B cell (primary cell): Measurements from ENCODE around the gene GNA12. TPM values are rescaled to one million over a fixed set of nuclear protein-coding genes. Genes with fewer than 3 reads are reported as not detected.

Experiments used
- ATAC-seq: fragments of 200-7000 bp; cut with Tn5 transposase; one replicate; pipeline ENCODE4 v1.10.0; 2021; ENCODE audit warnings: low read depth, mild to moderate bottlenecking, moderate number of reproducible peaks, moderate library complexity
- CTCF ChIA-PET: fragments of 350-600 bp; sonication (Branson Sonifier 250); formaldehyde crosslinking; loops from one replicate; lab custom pipeline; 2021; ENCODE audit warnings: antibody characterized with exemption, inconsistent platforms; lab: Charles Lee
- POLR2A ChIA-PET: fragments of 350-600 bp; sonication (Branson Sonifier 250); formaldehyde crosslinking; loops from one replicate; lab custom pipeline; 2021; ENCODE audit warnings: antibody characterized with exemption; lab: Charles Lee
- DNase-seq: peaks from one replicate; pipeline ENCODE4 v3.0.0; 2013
- H2AFZ ChIP-seq: 2 replicates; pipeline ENCODE4 v1.6.1; 2012; ENCODE audit warnings: mild to moderate bottlenecking, low read depth, low read length; ENCODE audit not compliant: insufficient read depth, poor library complexity, severe bottlenecking
- H3K27ac ChIP-seq, 2 donors: 1 replicate in 1 of 2; 2 replicates in 1 of 2; pipeline ENCODE4 v1.5.1; 2012 to 2013; ENCODE audit warnings: low read length in 2 of 2, mild to moderate bottlenecking in 2 of 2, moderate library complexity in 1 of 2
- H3K27me3 ChIP-seq, 4 experiments: fragments of 200-600 bp in 1 of 4; sonication (generic) in 1 of 4; replicated peaks in 1 of 4; 1 replicate in 2 of 4; 2 replicates in 2 of 4; pipeline versions ENCODE4 v1.6.1 to v1.7.0; 2013 to 2016; ENCODE audit warnings: low read length in 3 of 4, mild to moderate bottlenecking in 2 of 4, mixed read lengths in 1 of 4, moderate library complexity in 1 of 4; ENCODE audit not compliant: insufficient read depth in 4 of 4, control insufficient read depth in 3 of 4; ENCODE audit errors: control extremely low read depth in 1 of 4
- H3K36me3 ChIP-seq, 2 experiments: replicated peaks in 1 of 2; 1 replicate in 1 of 2; 2 replicates in 1 of 2; pipeline versions ENCODE4 v1.6.1 to v1.7.1; 2013; ENCODE audit warnings: low read length in 1 of 2; ENCODE audit not compliant: insufficient read depth in 2 of 2, control insufficient read depth in 1 of 2; ENCODE audit errors: control extremely low read depth in 1 of 2, extremely low read depth in 1 of 2
- H3K4me1 ChIP-seq, 2 donors: fragments of 200-600 bp in 1 of 2; sonication (generic) in 1 of 2; 1 replicate in 1 of 2; 2 replicates in 1 of 2; pipeline versions ENCODE4 v1.5.1 to v1.6.1; 2013 to 2017; ENCODE audit warnings: low read length in 2 of 2; ENCODE audit not compliant: control insufficient read depth in 2 of 2, insufficient read depth in 2 of 2
- H3K4me2 ChIP-seq: replicated peaks from 2 replicates; pipeline ENCODE3; 2012; ENCODE audit warnings: mild to moderate bottlenecking, low read depth, low read length; ENCODE audit not compliant: poor library complexity, severe bottlenecking
- H3K4me3 ChIP-seq, 5 experiments: fragments of 200-600 bp in 1 of 5; sonication (generic) in 1 of 5; 1 replicate in 3 of 5; 2 replicates in 2 of 5; pipeline versions ENCODE4 v1.5.1 to v1.7.0; 2011 to 2016; ENCODE audit warnings: low read length in 4 of 5, mild to moderate bottlenecking in 4 of 5, low read depth in 2 of 5, control low read depth in 1 of 5, moderate library complexity in 1 of 5; ENCODE audit not compliant: insufficient read depth in 1 of 5; ENCODE audit errors: control extremely low read depth in 1 of 5, extremely low read depth in 1 of 5
- H3K79me2 ChIP-seq: fragments of 200-600 bp; sonication (generic); one replicate; pipeline ENCODE4 v1.6.0; 2016; ENCODE audit warnings: low read length; ENCODE audit not compliant: control insufficient read depth, insufficient read depth
- H3K9ac ChIP-seq: fragments of 200-600 bp; sonication (generic); 2 replicates; pipeline ENCODE4 v1.6.1; 2017; ENCODE audit warnings: mild to moderate bottlenecking, low read length, moderate library complexity
- H3K9me3 ChIP-seq, 3 donors: one replicate each; pipeline versions ENCODE4 v1.6.1 to v1.7.1; 2013; ENCODE audit warnings: low read length in 2 of 3; ENCODE audit not compliant: control insufficient read depth in 2 of 3, insufficient read depth in 1 of 3; ENCODE audit errors: control extremely low read depth in 1 of 3
- H4K20me1 ChIP-seq: 2 replicates; pipeline ENCODE4 v1.6.0; 2012; ENCODE audit warnings: mild to moderate bottlenecking, low read length; ENCODE audit not compliant: insufficient read depth, control insufficient read depth, poor library complexity, severe bottlenecking
- H3K27ac Mint-ChIP-seq: one replicate; pipeline ENCODE4 v1.8.0; 2021; ENCODE audit warnings: mixed read lengths
- H3K27me3 Mint-ChIP-seq: one replicate; pipeline ENCODE4 v1.8.0; 2021; ENCODE audit warnings: mixed read lengths
- H3K4me1 Mint-ChIP-seq: one replicate; pipeline ENCODE4 v1.8.0; 2021; ENCODE audit warnings: mixed read lengths
- H3K4me3 Mint-ChIP-seq: one replicate; pipeline ENCODE4 v1.8.0; 2021; ENCODE audit warnings: mixed read lengths
- H3K9me3 Mint-ChIP-seq: one replicate; pipeline ENCODE4 v1.8.0; 2022; ENCODE audit warnings: mixed read lengths; ENCODE audit not compliant: insufficient read depth
- CTCF ChIP-seq: fragments of 200-600 bp; IDR thresholded peaks from one replicate; pipeline ENCODE4 v1.8.0; 2022; ENCODE audit warnings: antibody characterized with exemption, mild to moderate bottlenecking
- EZH2 ChIP-seq: IDR thresholded peaks from 2 replicates; pipeline ENCODE4 v1.6.1; 2012; ENCODE audit warnings: borderline replicate concordance, low read depth, mild to moderate bottlenecking, moderate library complexity, low read length; ENCODE audit not compliant: insufficient read depth, poor library complexity, severe bottlenecking
- WGBS: methylation state at CpG from one replicate; pipeline ENCODE4 v1.1.5; 2013; ENCODE audit warnings: missing lambda C conversion rate; ENCODE audit not compliant: insufficient coverage; 5-methylcytosine and 5-hydroxymethylcytosine counted together
- intact Hi-C: fragments of 100-400 bp; cut with micrococcal nuclease; formaldehyde crosslinking; loops from one replicate; pipeline ENCODE4 v1.10.0; 2022
- polyA plus RNA-seq: library from polyadenylated mRNA; depleted of rRNA; stranded (reverse); fragments of >200 nt; gene quantifications from 2 replicates; pipeline ENCODE4 v1.2.3, GENCODE V29; 2012
- total RNA-seq, 2 donors: library from RNA; stranded (reverse); fragments of 120-200 nt in 1 of 2; gene quantifications; 1 replicate in 1 of 2; 2 replicates in 1 of 2; pipeline versions ENCODE4 v1.2.3 to v1.2.4, GENCODE V29; 2013 to 2022

GNA12 gene
- total and polyA plus RNA-seq, 2 donors (not counting 1 experiment from before 2014, with no cell fraction given), result 34.6 to 110 TPM

GRCh38 chr7:2691011-2691707 is 152.9 kb downstream of the GNA12 start:
- H3K79me2 ChIP-seq, result no peaks in the 10 kb centered on the region
- CTCF ChIA-PET, result interaction anchor here (0.7 to 4.2 kb wide), 4 partner anchors 17 to 749 kb away, joined by 3 to 26 read pairs (median 3); no protein-coding TSS in a partner anchor
- 92% methylated on average over 10 of the region's 18 CpGs for WGBS
- H3K4me1 Mint-ChIP-seq, result peaks cover 11% of the 10 kb centered on the region
- H3K9ac ChIP-seq, result no peak overlapping the region
- no peaks in the 10 kb centered on the region for H3K36me3 ChIP-seq
- no peak overlapping the region for H2AFZ ChIP-seq
- no peak overlapping the region for H3K27ac Mint-ChIP-seq
- peaks cover 27% of the 10 kb centered on the region for H3K27me3 Mint-ChIP-seq
- intact Hi-C loops, result no loop called here
- ATAC-seq (no peak), DNase-seq (no peak)
- H3K9me3 Mint-ChIP-seq, result no peaks in the 10 kb centered on the region
- no peak overlapping the region for H3K27ac ChIP-seq
- H3K4me3 ChIP-seq, result no peak overlapping the region
- no peak for TF ChIP-seq EZH2
- no peak for TF ChIP-seq CTCF
- no peaks in the 10 kb centered on the region for H4K20me1 ChIP-seq
- peaks cover 0 to 10% (median 0%) of the 10 kb centered on the region in 3 donors for H3K9me3 ChIP-seq
- POLR2A ChIA-PET, result interaction anchor here (0.7 kb wide), 1 partner anchor 14 kb away, joined by 7 read pairs; no protein-coding TSS in a partner anchor
- peaks cover 0 to 39% (median 20%) of the 10 kb centered on the region in 4 experiments for H3K27me3 ChIP-seq
- H3K4me2 ChIP-seq, result no peak overlapping the region
- H3K4me1 ChIP-seq, result peaks cover 17 to 21% of the 10 kb centered on the region in 2 donors
- no peak overlapping the region for H3K4me3 Mint-ChIP-seq
